HEK293 (cell line): ENCODE data around the gene DPF3.

ENCODE experiments used
- CTCF ChIA-PET: fragments of 350-600 bp; formaldehyde crosslinking; extraction: SDS; loops from one replicate; lab custom pipeline; 2021; ENCODE audit warnings: antibody characterized with exemption; lab: Yijun Ruan, JAX
- POLR2A ChIA-PET: fragments of 300-600 bp; formaldehyde crosslinking; extraction: SDS; loops from one replicate; lab custom pipeline; 2020; ENCODE audit warnings: antibody characterized with exemption, inconsistent platforms; lab: Yijun Ruan, JAX
- H3K27ac ChIP-seq: fragments of 200-500 bp; sonication (Bioruptor generic); 2 replicates; pipeline ENCODE4 v1.5.1; 2014; ENCODE audit warnings: low read depth, low read length, control low read depth, inconsistent platforms; ENCODE audit errors: extremely low read depth
- H3K36me3 ChIP-seq, 2 experiments: fragments of 200-500 bp in 1 of 2; sonication (Bioruptor generic) in 1 of 2; 1 replicate in 1 of 2; 2 replicates in 1 of 2; pipeline ENCODE4 v1.5.1; 2014 to 2017; ENCODE audit warnings: inconsistent platforms in 2 of 2, low read length in 2 of 2; ENCODE audit not compliant: control insufficient read depth in 2 of 2, insufficient read depth in 1 of 2
- H3K4me1 ChIP-seq: fragments of 200-500 bp; sonication (Bioruptor generic); 2 replicates; pipeline ENCODE4 v1.5.1; 2014; ENCODE audit warnings: mild to moderate bottlenecking, low read length, inconsistent platforms; ENCODE audit not compliant: control insufficient read depth, insufficient read depth
- H3K4me3 ChIP-seq: 2 replicates; pipeline ENCODE4 v1.5.1; 2011; ENCODE audit warnings: low read depth, mild to moderate bottlenecking, control low read depth, low read length, moderate library complexity
- H3K9me3 ChIP-seq: fragments of 200-500 bp; sonication (Bioruptor generic); 2 replicates; pipeline ENCODE4 v1.5.1; 2014; ENCODE audit warnings: low read depth, low read length, inconsistent platforms; ENCODE audit not compliant: control insufficient read depth, insufficient read depth
- ELK4 ChIP-seq: IDR thresholded peaks from 2 replicates; pipeline ENCODE4 v1.6.1; 2011; ENCODE audit warnings: mild to moderate bottlenecking, low read depth, low read length, borderline replicate concordance
- HOXA7 ChIP-seq: sonication (generic); formaldehyde crosslinking; IDR thresholded peaks from 2 replicates; pipeline ENCODE4 v1.8.1; 2022; ENCODE audit warnings: missing genetic modification reagents, borderline replicate concordance
- PRDM4 ChIP-seq: fragments of 450-650 bp; formaldehyde crosslinking; IDR thresholded peaks from 2 replicates; pipeline ENCODE4 v1.5.1; 2017; ENCODE audit warnings: missing biosample characterization, missing genetic modification characterization
- RBAK ChIP-seq: fragments of 450-650 bp; formaldehyde crosslinking; IDR thresholded peaks from 2 replicates; pipeline ENCODE4 v1.5.1; 2016; ENCODE audit warnings: missing biosample characterization, missing genetic modification characterization
- SP3 ChIP-seq: fragments of 450-650 bp; formaldehyde crosslinking; IDR thresholded peaks from 2 replicates; pipeline ENCODE4 v1.5.1; 2016; ENCODE audit warnings: missing biosample characterization, missing genetic modification characterization
- ZBTB1 ChIP-seq: fragments of 450-650 bp; formaldehyde crosslinking; IDR thresholded peaks from 2 replicates; pipeline ENCODE4 v1.5.1; 2016; ENCODE audit warnings: missing biosample characterization, missing genetic modification characterization
- ZBTB10 ChIP-seq: fragments of 450-650 bp; formaldehyde crosslinking; IDR thresholded peaks from 2 replicates; pipeline ENCODE4 v1.5.1; 2016; ENCODE audit warnings: missing biosample characterization, missing genetic modification characterization
- ZNF140 ChIP-seq: fragments of 450-650 bp; formaldehyde crosslinking; IDR thresholded peaks from 2 replicates; pipeline ENCODE4 v1.5.1; 2016; ENCODE audit warnings: missing biosample characterization, missing genetic modification characterization
- ZNF169 ChIP-seq: fragments of 450-650 bp; formaldehyde crosslinking; IDR thresholded peaks from 2 replicates; pipeline ENCODE4 v1.5.1; 2016; ENCODE audit warnings: missing biosample characterization, missing genetic modification characterization
- ZNF398 ChIP-seq: fragments of 450-650 bp; formaldehyde crosslinking; IDR thresholded peaks from 2 replicates; pipeline ENCODE4 v1.5.1; 2017; ENCODE audit warnings: missing biosample characterization, missing genetic modification characterization
- ZNF433 ChIP-seq: fragments of 450-650 bp; formaldehyde crosslinking; IDR thresholded peaks from 2 replicates; pipeline ENCODE4 v1.5.1; 2016; ENCODE audit warnings: missing biosample characterization, missing genetic modification characterization, low read depth
- ZNF549 ChIP-seq: fragments of 450-650 bp; IDR thresholded peaks from 2 replicates; pipeline ENCODE4 v1.5.1; 2018; ENCODE audit warnings: missing biosample characterization, missing genetic modification characterization, mild to moderate bottlenecking, inconsistent platforms, moderate library complexity
- ZNF621 ChIP-seq: fragments of 450-650 bp; formaldehyde crosslinking; IDR thresholded peaks from 2 replicates; pipeline ENCODE4 v1.5.1; 2017; ENCODE audit warnings: missing biosample characterization, missing genetic modification characterization
- ZNF624 ChIP-seq: fragments of 450-650 bp; formaldehyde crosslinking; IDR thresholded peaks from 2 replicates; pipeline ENCODE4 v1.5.1; 2017; ENCODE audit warnings: missing biosample characterization, missing genetic modification characterization
- ZNF664 ChIP-seq: fragments of 450-650 bp; formaldehyde crosslinking; IDR thresholded peaks from 2 replicates; pipeline ENCODE4 v1.5.1; 2016; ENCODE audit warnings: missing biosample characterization, missing genetic modification characterization
- ZNF701 ChIP-seq: fragments of 450-650 bp; formaldehyde crosslinking; IDR thresholded peaks from 2 replicates; pipeline ENCODE4 v1.5.1; 2016; ENCODE audit warnings: missing biosample characterization, missing genetic modification characterization
- ZNF747 ChIP-seq: fragments of 450-650 bp; formaldehyde crosslinking; IDR thresholded peaks from 2 replicates; pipeline ENCODE4 v1.5.1; 2016; ENCODE audit warnings: missing biosample characterization, missing genetic modification characterization
- ZNF776 ChIP-seq: fragments of 450-650 bp; formaldehyde crosslinking; IDR thresholded peaks from 2 replicates; pipeline ENCODE4 v1.5.0; 2017; ENCODE audit warnings: missing biosample characterization, missing genetic modification characterization, borderline replicate concordance
- ZNF777 ChIP-seq: fragments of 450-650 bp; formaldehyde crosslinking; IDR thresholded peaks from 2 replicates; pipeline ENCODE4 v1.5.1; 2017; ENCODE audit warnings: missing biosample characterization, missing genetic modification characterization, borderline replicate concordance
- TF ChIP-seq, protein P1 (sequence below): fragments of 450-650 bp; formaldehyde crosslinking; IDR thresholded peaks from 2 replicates; pipeline ENCODE4 v1.5.1; 2017; ENCODE audit warnings: missing biosample characterization, missing genetic modification characterization
- TF ChIP-seq, protein P2 (sequence below): fragments of 450-650 bp; formaldehyde crosslinking; IDR thresholded peaks from 2 replicates; pipeline ENCODE4 v1.5.1; 2016; ENCODE audit warnings: missing biosample characterization, missing genetic modification characterization
- TF ChIP-seq, protein P3 (sequence below): fragments of 450-650 bp; formaldehyde crosslinking; IDR thresholded peaks from 2 replicates; pipeline ENCODE4 v1.5.1; 2016; ENCODE audit warnings: missing biosample characterization, missing genetic modification characterization

The DPF3 gene

GRCh38 chr14:72617391-72618031 is 276.4 kb downstream of the DPF3 start (continued):
- TF ChIP-seq ZBTB1 (tag by site-specific recombination) (no peak), ZNF398 (no peak), ZNF140 (tag by site-specific recombination) (no peak), ZBTB10 (tag by site-specific recombination) (no peak)

GRCh38 chr14:72616811-72617210 is 277.1 kb downstream of the DPF3 start:
- ChIA-PET POLR2A (no interaction called here), CTCF (interaction anchor here (0.6 to 0.7 kb wide), 2 partner anchors 40 to 101 kb away, joined by 3 read pairs; no protein-coding TSS in a partner anchor)
- no peaks in the 10 kb centered on the region for H3K9me3 ChIP-seq
- H3K4me3 ChIP-seq = no peak overlapping the region
- H3K4me1 ChIP-seq = no peaks in the 10 kb centered on the region
- H3K36me3 ChIP-seq = no peaks in the 10 kb centered on the region
- TF ChIP-seq PRDM4 (tag by site-specific recombination) = no peak
- TF ChIP-seq ELK4 = no peak
- TF ChIP-seq RBAK = no peak
- TF ChIP-seq ZNF621 = no peak
- no peak for TF ChIP-seq ZNF624
- no peak for TF ChIP-seq ZNF169 (tag by site-specific recombination)
- TF ChIP-seq, protein P1, sequence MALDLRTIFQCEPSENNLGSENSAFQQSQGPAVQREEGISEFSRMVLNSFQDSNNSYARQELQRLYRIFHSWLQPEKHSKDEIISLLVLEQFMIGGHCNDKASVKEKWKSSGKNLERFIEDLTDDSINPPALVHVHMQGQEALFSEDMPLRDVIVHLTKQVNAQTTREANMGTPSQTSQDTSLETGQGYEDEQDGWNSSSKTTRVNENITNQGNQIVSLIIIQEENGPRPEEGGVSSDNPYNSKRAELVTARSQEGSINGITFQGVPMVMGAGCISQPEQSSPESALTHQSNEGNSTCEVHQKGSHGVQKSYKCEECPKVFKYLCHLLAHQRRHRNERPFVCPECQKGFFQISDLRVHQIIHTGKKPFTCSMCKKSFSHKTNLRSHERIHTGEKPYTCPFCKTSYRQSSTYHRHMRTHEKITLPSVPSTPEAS = no peak
- TF ChIP-seq ZNF777 (tag by site-specific recombination) = no peak
- TF ChIP-seq ZNF549 (tag by site-specific recombination) = no peak
- TF ChIP-seq, protein P2, sequence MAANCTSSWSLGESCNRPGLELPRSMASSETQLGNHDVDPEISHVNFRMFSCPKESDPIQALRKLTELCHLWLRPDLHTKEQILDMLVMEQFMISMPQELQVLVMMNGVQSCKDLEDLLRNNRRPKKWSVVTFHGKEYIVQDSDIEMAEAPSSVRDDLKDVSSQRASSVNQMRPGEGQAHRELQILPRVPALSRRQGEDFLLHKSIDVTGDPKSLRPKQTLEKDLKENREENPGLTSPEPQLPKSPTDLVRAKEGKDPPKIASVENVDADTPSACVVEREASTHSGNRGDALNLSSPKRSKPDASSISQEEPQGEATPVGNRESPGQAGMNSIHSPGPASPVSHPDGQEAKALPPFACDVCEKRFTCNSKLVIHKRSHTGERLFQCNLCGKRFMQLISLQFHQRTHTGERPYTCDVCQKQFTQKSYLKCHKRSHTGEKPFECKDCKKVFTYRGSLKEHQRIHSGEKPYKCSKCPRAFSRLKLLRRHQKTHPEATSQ (tag by site-specific recombination) = no peak
- no peak for TF ChIP-seq ZNF433 (tag by site-specific recombination)
- TF ChIP-seq HOXA7 = no peak
- no peak for TF ChIP-seq ZNF398
- TF ChIP-seq ZNF747 = no peak
- no peak for TF ChIP-seq ZNF701 (tag by site-specific recombination)
- no peak for TF ChIP-seq SP3
- no peak for TF ChIP-seq ZNF664 (tag by site-specific recombination)
- TF ChIP-seq, protein P3, sequence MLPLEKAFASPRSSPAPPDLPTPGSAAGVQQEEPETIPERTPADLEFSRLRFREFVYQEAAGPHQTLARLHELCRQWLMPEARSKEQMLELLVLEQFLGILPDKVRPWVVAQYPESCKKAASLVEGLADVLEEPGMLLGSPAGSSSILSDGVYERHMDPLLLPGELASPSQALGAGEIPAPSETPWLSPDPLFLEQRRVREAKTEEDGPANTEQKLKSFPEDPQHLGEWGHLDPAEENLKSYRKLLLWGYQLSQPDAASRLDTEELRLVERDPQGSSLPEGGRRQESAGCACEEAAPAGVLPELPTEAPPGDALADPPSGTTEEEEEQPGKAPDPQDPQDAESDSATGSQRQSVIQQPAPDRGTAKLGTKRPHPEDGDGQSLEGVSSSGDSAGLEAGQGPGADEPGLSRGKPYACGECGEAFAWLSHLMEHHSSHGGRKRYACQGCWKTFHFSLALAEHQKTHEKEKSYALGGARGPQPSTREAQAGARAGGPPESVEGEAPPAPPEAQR (tag by site-specific recombination) = no peak
- TF ChIP-seq ZNF776 (tag by site-specific recombination) = no peak
- no peak overlapping the region for H3K27ac ChIP-seq
